Activated CD8-positive, alpha-beta T cell treated with anti-CD3 and anti-CD28 coated beads, Interleukin-2, amount 10 ng/mL, durations not matched to agents 7 days and 5 days (primary cell): Measurements from ENCODE around the gene SAMD15. TPM values are rescaled to one million over a fixed set of nuclear protein-coding genes. Genes with fewer than 3 reads are reported as not detected.
"Not testable (repeated sequence)": the region's sequence is repeated elsewhere in the genome, so short reads cannot be mapped to it uniquely, and the experiment has no call there.

Experiments
- ATAC-seq: fragments of 150-1000 bp; cut with Tn5 transposase; one replicate; pipeline ENCODE4 v1.10.0; 2021; ENCODE audit warnings: moderate library complexity
- CTCF ChIA-PET: fragments of 350-600 bp; sonication (Branson Sonifier 250); formaldehyde crosslinking; loops from one replicate; lab custom pipeline; 2021; ENCODE audit warnings: antibody characterized with exemption; lab: Charles Lee
- POLR2A ChIA-PET: fragments of 350-600 bp; sonication (Branson Sonifier 250); formaldehyde crosslinking; loops from one replicate; lab custom pipeline; 2021; ENCODE audit warnings: antibody characterized with exemption; lab: Charles Lee
- DNase-seq: peaks from one replicate; pipeline ENCODE4 v3.0.0-alpha.2; 2020
- H3K27ac Mint-ChIP-seq: one replicate; pipeline ENCODE4 v1.8.0; 2021; ENCODE audit warnings: mild to moderate bottlenecking, mixed read lengths
- H3K27me3 Mint-ChIP-seq: one replicate; pipeline ENCODE4 v1.8.0; 2021; ENCODE audit warnings: low read depth, mixed read lengths
- H3K36me3 Mint-ChIP-seq: one replicate; pipeline ENCODE4 v1.8.0; 2021; ENCODE audit warnings: low read depth, mixed read lengths
- H3K4me1 Mint-ChIP-seq: one replicate; pipeline ENCODE4 v1.8.0; 2021; ENCODE audit warnings: low read depth, mixed read lengths
- H3K4me3 Mint-ChIP-seq: one replicate; pipeline ENCODE4 v1.8.0; 2021; ENCODE audit warnings: mild to moderate bottlenecking, mixed read lengths
- H3K9me3 Mint-ChIP-seq: one replicate; pipeline ENCODE4 v1.8.0; 2022; ENCODE audit warnings: mixed read lengths; ENCODE audit not compliant: insufficient read depth
- total RNA-seq, 2 experiments: library from RNA; stranded (reverse); gene quantifications; one replicate each; pipeline ENCODE4 v1.2.3, GENCODE V29; 2021

Gene SAMD15
- total RNA-seq, 2 experiments from 2014 or later, result 0.23 to 0.40 TPM

DNA sequence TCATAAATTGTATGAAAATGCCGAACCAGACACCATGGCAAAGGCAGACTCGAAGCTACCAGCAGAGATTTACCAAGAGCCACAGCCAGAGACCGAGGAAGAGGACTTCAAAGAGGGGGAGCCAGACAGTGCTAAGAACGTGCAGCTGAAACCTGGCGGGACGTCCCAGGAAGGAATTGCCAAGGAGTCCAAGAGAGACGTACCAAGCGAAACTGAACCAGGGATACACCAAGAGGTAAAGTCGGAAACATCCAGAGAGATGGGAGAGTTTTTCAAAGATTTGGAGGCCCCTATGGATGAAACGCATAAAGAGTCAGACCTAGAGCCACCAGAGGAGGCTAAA is 294 bp downstream of the SAMD15 start:
- no peak overlapping the region for H3K4me3 Mint-ChIP-seq
- DNase-seq, result no peak
- H3K4me1 Mint-ChIP-seq, result peaks cover 34% of the 10 kb centered on the region
- POLR2A ChIA-PET, result interaction anchor here (0.6 to 1.3 kb wide), 7 partner anchors 13 to 278 kb away, joined by 3 to 9 read pairs (median 4); partner anchors contain the start of genes GSTZ1, POMT2 and VIPAS39
- ATAC-seq, result peak; percentile 35
- H3K27me3 Mint-ChIP-seq, result peaks cover 5% of the 10 kb centered on the region
- CTCF ChIA-PET, result interaction anchor here (1.0 to 2.0 kb wide), 10 partner anchors 10 to 174 kb away, joined by 3 to 12 read pairs (median 4); partner anchors contain the start of genes AHSA1, GSTZ1 and POMT2
- peaks cover 22% of the 10 kb centered on the region for H3K36me3 Mint-ChIP-seq
- no peak overlapping the region for H3K27ac Mint-ChIP-seq
- H3K9me3 Mint-ChIP-seq, result no peaks in the 10 kb centered on the region

DNA sequence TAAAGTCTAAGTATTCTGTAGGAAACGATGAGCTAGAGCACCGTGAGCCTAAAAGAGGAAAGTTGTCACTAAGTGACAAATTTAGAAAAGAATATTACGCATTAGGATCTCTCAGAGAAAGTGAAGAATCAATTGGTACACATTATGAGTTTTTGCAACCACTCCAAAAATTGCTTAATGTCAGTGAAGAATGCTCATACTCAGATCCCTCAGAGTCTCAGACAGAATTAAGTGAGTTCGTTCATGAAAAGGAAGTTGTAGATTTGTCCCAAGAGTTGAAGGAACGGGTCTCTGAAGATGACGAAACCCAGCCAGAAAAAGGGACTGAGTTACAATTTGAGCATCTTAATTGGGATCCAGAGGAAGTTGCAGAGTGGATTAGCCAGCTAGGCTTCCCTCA is 1.5 kb downstream of the SAMD15 start:
- peaks cover 5% of the 10 kb centered on the region for H3K27me3 Mint-ChIP-seq
- peaks cover 11% of the 10 kb centered on the region for H3K36me3 Mint-ChIP-seq
- H3K4me3 Mint-ChIP-seq, result no peak overlapping the region
- no peak overlapping the region for H3K27ac Mint-ChIP-seq
- H3K4me1 Mint-ChIP-seq, result peaks cover 24% of the 10 kb centered on the region
- H3K9me3 Mint-ChIP-seq, result no peaks in the 10 kb centered on the region
- no peak for ATAC-seq
- ChIA-PET CTCF (no interaction called here), POLR2A (interaction anchor here (0.6 kb wide), 1 partner anchor 372 kb away, joined by 3 read pairs; no protein-coding TSS in a partner anchor)
- no peak for DNase-seq

DNA sequence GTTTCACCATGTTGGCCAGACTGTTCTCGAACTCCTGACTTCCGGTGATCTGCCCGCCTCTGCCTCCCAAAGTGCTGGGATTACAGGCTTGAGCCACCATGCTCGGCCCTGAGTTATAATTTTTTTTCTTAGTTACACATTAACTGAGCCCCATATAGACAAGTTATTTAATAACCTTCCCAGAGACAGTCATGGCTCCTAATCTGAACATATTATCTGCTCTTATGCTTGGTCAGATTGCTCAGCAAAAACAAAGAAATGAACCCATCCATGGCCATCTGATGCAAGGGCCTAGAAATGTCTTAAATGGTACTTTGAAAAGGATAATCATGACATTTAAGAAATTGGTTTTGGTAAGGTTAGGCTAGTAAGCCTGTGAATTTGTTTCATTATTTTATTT is 13.0 kb downstream of the SAMD15 start:
- Mint-ChIP-seq H3K4me1 (no peaks in the 10 kb centered on the region), H3K4me3 (no peak overlapping the region), H3K36me3 (no peaks in the 10 kb centered on the region), H3K9me3 (no peaks in the 10 kb centered on the region), H3K27me3 (peaks cover 2% of the 10 kb centered on the region), H3K27ac (no peak overlapping the region)
- DNase-seq (no peak), ATAC-seq (no peak)
- POLR2A ChIA-PET, result no interaction called here
- CTCF ChIA-PET, result no interaction called here

DNA sequence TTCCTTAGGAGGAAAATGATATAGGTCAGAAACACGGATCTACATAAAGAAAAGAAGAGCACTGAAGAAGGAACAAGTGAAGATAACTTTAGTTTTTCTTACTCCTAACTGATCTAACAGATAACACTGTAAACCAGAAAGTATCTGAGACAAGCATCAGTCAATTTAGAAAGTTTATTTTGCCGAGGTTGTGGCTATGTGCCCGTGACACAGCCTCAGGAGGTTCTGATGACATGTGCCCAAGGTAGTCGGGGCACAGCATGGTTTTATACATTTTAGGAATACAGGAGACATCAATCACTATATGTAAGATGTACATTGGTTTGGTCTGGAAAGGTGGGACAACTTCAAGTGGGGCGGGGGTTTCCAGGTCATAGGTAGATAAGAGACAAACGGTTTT is 23.0 kb downstream of the SAMD15 start:
- no peaks in the 10 kb centered on the region for H3K36me3 Mint-ChIP-seq
- H3K27me3 Mint-ChIP-seq, result no peaks in the 10 kb centered on the region
- no peak for ATAC-seq
- no peak overlapping the region for H3K27ac Mint-ChIP-seq
- POLR2A ChIA-PET, result no interaction called here
- no peak overlapping the region for H3K4me3 Mint-ChIP-seq
- CTCF ChIA-PET, result no interaction called here
- DNase-seq, result no peak
- no peaks in the 10 kb centered on the region for H3K4me1 Mint-ChIP-seq
- no peaks in the 10 kb centered on the region for H3K9me3 Mint-ChIP-seq

DNA sequence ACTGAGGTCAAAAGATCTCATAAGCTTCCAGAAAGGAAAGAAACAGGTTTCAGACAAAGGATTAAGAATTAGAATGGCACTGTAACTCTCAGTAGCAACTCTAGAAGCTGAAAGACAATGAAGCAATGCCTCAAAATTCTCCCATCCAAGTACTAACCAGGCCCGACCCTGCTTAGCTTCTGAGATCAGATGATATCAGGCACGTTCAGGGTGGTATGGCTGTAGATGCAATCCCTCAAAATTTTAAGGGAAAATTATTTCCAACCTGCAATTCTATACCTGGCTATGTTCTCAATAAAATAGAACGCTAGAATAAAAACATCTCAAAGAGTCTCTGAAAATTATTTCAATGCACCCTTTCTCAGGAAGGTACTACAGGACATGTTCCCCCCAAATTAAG is 26.6 kb downstream of the SAMD15 start:
- CTCF ChIA-PET, result no interaction called here
- ATAC-seq (no peak), DNase-seq (no peak)
- H3K4me1 Mint-ChIP-seq, result peaks cover 17% of the 10 kb centered on the region
- no peaks in the 10 kb centered on the region for H3K9me3 Mint-ChIP-seq
- no peak overlapping the region for H3K4me3 Mint-ChIP-seq
- no peaks in the 10 kb centered on the region for H3K36me3 Mint-ChIP-seq
- POLR2A ChIA-PET, result no interaction called here
- H3K27ac Mint-ChIP-seq, result no peak overlapping the region
- H3K27me3 Mint-ChIP-seq, result no peaks in the 10 kb centered on the region

DNA sequence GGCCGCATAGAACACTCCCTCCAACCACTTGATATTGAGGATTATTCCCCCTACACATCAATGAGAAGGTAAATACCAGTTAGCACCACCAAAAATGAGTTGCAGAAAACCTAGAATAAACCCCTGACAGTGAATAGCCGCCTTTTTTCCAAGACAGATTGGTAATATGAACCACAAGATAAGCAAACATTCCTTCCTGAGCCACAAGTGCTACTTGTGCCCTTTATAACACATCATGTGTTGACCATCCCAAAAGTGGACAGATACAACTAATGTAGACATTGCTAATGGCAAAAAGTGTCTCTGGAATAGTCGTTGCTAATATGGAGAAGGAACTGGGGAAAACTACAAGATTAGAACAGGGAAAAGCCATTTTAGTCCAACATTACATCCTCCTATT is 28.9 kb downstream of the SAMD15 start:
- no peak overlapping the region for H3K4me3 Mint-ChIP-seq
- no peak for ATAC-seq
- H3K27ac Mint-ChIP-seq, result no peak overlapping the region
- POLR2A ChIA-PET, result no interaction called here
- CTCF ChIA-PET, result interaction anchor here (0.8 to 1.7 kb wide), 4 partner anchors 53 to 139 kb away, joined by 3 to 5 read pairs (median 4); no protein-coding TSS in a partner anchor
- H3K4me1 Mint-ChIP-seq, result peaks cover 17% of the 10 kb centered on the region
- H3K9me3 Mint-ChIP-seq, result no peaks in the 10 kb centered on the region
- no peaks in the 10 kb centered on the region for H3K36me3 Mint-ChIP-seq
- DNase-seq, result no peak
- no peaks in the 10 kb centered on the region for H3K27me3 Mint-ChIP-seq

DNA sequence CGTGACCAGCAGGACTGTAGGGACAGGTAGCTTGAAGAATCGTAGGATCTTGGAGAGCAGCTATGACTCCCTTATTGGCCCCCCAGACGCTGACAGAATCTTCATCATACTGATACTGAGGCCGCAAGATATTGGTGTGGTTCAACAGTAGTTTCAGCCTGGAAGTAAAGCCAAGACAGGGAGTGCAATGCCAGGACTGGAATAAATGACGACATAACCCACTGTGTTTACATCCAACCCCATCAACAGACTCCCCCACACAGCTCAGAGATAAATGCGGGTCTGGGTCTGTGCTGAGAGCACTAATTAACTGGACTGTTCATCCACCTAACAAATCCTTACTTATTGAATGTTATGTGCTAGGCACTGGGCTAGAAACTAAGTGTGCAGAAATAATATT is 29.5 kb downstream of the SAMD15 start:
- no peaks in the 10 kb centered on the region for H3K27me3 Mint-ChIP-seq
- no peak overlapping the region for H3K4me3 Mint-ChIP-seq
- no peak for ATAC-seq
- no peaks in the 10 kb centered on the region for H3K36me3 Mint-ChIP-seq
- H3K9me3 Mint-ChIP-seq, result no peaks in the 10 kb centered on the region
- no peak for DNase-seq
- no peak overlapping the region for H3K27ac Mint-ChIP-seq
- CTCF ChIA-PET, result interaction anchor here (0.8 to 1.7 kb wide), 4 partner anchors 52 to 139 kb away, joined by 3 to 5 read pairs (median 4); no protein-coding TSS in a partner anchor
- POLR2A ChIA-PET, result no interaction called here
- H3K4me1 Mint-ChIP-seq, result peaks cover 17% of the 10 kb centered on the region

DNA sequence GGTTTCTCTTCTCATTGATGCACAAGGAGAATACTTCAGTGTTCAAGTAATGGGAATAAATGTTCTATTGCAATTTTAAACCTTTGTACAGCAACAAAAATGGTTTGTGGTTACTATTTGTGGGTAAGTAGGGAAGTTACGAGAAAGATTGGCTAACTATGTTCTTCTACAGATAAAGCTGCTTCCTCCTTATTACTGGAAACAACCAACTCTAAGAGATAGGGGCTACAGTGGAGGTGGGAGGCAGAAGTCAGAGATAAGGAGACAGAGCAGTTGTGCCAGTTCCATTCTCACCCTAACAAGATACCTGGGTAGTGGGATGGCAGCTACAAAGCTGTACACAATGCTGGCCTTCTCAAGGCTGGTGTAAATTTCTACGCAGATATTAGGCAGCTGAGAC is 30.0 kb downstream of the SAMD15 start:
- ATAC-seq (no peak), DNase-seq (no peak)
- Mint-ChIP-seq H3K27me3 (no peaks in the 10 kb centered on the region), H3K9me3 (no peaks in the 10 kb centered on the region), H3K36me3 (no peaks in the 10 kb centered on the region), H3K4me3 (no peak overlapping the region), H3K4me1 (peaks cover 17% of the 10 kb centered on the region), H3K27ac (no peak overlapping the region)
- CTCF ChIA-PET, result interaction anchor here (0.7 to 1.7 kb wide), 4 partner anchors 51 to 138 kb away, joined by 3 to 5 read pairs (median 4); no protein-coding TSS in a partner anchor
- POLR2A ChIA-PET, result interaction anchor here (1.1 kb wide), 1 partner anchor 30 kb away, joined by 3 read pairs; the partner anchor contains the start of genes SAMD15 and TMED8

DNA sequence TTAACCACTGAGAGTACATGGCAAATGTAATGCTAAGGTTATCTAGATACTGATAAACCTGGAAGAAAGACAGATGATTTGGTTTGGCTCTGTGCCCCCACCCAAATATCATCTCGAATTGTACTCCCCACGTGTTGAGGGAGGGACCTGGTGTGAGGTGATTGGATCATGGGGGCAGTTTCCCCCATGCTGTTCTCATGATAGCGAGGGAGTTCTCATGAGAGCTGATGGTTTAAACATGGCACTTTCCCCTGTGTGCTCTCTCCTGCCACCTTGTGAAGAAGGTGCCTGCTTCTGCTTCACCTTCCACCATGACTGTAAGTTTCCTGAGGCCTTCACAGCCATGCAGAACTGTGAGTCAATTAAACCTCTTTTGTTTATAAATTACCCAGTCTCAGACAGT is 32.0 kb downstream of the SAMD15 start:
- DNase-seq (peak; percentile 21), ATAC-seq (peak; percentile 44)
- POLR2A ChIA-PET, result no interaction called here
- H3K4me1 Mint-ChIP-seq, result peaks cover 17% of the 10 kb centered on the region
- H3K9me3 Mint-ChIP-seq, result no peaks in the 10 kb centered on the region
- no peaks in the 10 kb centered on the region for H3K36me3 Mint-ChIP-seq
- H3K27ac Mint-ChIP-seq, result no peak overlapping the region
- no peak overlapping the region for H3K4me3 Mint-ChIP-seq
- CTCF ChIA-PET, result no interaction called here
- no peaks in the 10 kb centered on the region for H3K27me3 Mint-ChIP-seq

DNA sequence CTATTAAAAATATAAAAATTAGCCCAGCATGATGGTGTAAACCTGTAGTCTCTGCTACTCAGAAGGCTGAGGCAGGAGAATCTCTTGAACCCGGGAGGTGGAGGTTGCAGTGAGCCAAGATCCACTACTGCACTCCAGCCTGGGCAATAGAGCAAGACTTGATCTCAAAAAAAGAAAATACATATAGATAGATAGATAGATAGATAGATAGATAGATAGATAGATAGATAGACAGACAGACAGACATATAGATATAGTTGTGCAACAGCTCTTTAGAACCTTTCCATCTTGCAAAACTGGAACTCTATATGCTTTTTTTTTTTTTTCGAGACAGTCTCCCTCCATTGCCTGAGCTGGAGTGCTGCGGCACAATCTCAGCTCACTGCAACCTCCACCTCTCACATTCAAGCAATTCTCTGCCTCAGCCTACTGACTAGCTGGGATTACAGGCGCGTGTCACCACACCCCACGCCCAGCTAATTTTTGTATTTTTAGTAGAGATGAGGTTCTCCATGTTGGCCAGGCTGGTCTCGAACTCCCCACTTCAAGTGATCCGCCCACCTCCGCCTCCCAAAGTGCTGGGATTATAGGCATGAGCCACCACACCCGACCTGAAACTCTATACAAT is 38.3 kb downstream of the SAMD15 start:
- H3K27ac Mint-ChIP-seq, H3K4me3 Mint-ChIP-seq, POLR2A ChIA-PET, ATAC-seq, H3K9me3 Mint-ChIP-seq, DNase-seq, CTCF ChIA-PET, H3K4me1 Mint-ChIP-seq, H3K27me3 Mint-ChIP-seq: not testable (repeated sequence)
- peaks cover 10% of the 10 kb centered on the region for H3K36me3 Mint-ChIP-seq

DNA sequence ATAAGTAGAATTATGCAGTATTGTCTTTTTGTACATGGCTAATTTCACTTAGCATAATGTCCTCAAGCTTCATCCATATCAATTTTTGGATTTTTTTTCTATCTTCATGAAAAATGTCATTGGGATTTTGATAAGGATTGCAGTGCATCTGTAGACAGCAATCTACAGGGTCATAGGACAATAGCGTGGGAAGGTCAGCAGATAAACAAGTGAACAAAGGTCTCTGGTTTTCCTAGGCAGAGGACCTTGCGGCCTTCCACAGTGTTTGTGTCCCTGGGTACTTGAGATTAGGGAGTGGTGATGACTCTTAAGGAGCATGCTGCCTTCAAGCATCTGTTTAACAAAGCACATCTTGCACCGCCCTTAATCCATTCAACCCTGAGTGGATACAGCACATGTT is 38.9 kb downstream of the SAMD15 start:
- H3K9me3 Mint-ChIP-seq, H3K4me1 Mint-ChIP-seq, H3K27ac Mint-ChIP-seq, H3K4me3 Mint-ChIP-seq, H3K27me3 Mint-ChIP-seq, POLR2A ChIA-PET, CTCF ChIA-PET, ATAC-seq, DNase-seq: not testable (repeated sequence)
- H3K36me3 Mint-ChIP-seq, result peaks cover 12% of the 10 kb centered on the region

DNA sequence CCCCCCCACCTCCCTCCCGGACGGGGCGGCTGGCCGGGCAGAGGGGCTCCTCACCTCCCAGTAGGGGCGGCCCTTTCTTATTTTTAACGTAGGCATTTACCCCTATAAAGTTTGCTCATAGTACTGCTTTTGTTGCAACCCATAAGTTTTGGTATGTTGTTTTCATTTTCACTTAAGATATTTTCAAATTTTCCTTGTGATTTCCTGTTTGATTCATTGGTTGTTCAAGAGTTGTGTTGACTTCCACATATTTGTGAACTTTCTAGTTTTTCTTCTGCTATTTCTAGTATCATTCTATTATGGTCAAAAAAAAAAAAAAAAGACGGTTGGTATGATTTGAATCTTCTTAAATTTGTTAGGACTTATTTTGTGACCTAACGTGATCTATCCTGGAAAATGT is 39.7 kb downstream of the SAMD15 start:
- H3K4me3 Mint-ChIP-seq, result no peak overlapping the region
- DNase-seq, result no peak
- no peak for ATAC-seq
- H3K36me3 Mint-ChIP-seq, result peaks cover 19% of the 10 kb centered on the region
- CTCF ChIA-PET, result no interaction called here
- no peaks in the 10 kb centered on the region for H3K27me3 Mint-ChIP-seq
- no peak overlapping the region for H3K27ac Mint-ChIP-seq
- H3K9me3 Mint-ChIP-seq, result peaks cover 10% of the 10 kb centered on the region
- H3K4me1 Mint-ChIP-seq, result no peaks in the 10 kb centered on the region
- POLR2A ChIA-PET, result no interaction called here
